Stimulated activated CD4-positive, alpha-beta T cell treated with anti-CD3 and anti-CD28 coated beads, TNF-alpha, amount 100 ng/mL, for 4 hours (primary cell): ENCODE results near the gene SMYD3.

Experiments
- DNase-seq, 3 experiments: peaks; one replicate each; pipeline ENCODE4 v3.0.0-alpha.2; 2020; ENCODE audit warnings: low read depth in 3 of 3

The SMYD3 gene

DNA sequence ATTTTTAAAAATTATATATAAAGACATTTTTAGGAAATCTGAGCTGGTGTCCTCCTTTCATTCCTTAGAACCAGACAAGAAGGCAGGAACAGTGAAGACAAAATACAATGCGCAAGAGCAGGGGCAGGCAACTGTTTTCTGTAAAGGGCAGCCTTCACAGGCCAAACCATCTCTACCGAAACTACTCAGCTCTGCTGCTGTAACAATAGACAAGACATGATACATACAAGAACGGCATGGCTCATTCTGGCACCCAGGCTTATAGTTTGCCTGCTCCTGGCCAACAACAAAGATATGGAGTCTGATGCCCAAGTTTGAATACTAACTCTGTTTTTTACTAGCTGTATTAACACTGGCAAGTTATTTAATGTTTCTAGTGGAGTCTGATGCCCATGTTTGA is 232.0 kb downstream of the SMYD3 start:
- no peak for DNase-seq

DNA sequence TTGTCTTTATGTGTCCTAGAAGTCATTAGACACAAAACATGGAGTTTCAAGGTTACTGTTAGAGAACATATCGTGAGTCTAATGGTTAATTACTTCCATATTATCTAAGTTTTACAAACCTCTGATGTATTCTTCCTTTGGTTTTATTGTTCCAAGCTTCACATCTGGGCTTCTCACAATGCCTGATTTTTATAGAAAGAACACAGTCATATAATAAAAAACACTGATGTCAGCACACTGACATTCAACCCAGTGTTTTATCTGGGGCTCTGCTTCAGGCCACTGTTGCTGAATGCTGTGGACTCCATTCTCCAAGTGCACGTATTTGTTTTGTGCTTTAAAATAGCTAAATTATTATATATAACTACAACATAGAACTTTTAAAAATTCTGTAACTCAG is 232.9 kb downstream of the SMYD3 start:
- no peak for DNase-seq

DNA sequence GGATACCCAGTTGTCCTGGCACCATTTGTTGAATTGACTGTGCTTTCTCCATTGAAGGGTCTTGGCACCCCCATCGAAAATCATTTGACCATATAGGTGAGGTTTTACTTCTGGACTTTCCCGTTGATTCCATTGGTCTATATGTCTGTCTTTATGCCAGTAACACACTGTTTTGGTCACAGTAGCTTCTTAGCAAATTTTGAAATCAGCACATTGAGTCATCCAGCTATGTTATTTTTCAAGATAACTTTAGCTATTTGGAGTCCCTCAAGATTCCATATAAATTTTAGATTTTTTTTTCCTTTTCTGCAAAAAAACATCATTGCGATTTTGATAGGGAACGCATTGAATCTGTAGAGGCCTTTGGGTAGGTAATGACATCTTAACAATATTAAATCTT is 235.6 kb downstream of the SMYD3 start:
- no peak for DNase-seq

DNA sequence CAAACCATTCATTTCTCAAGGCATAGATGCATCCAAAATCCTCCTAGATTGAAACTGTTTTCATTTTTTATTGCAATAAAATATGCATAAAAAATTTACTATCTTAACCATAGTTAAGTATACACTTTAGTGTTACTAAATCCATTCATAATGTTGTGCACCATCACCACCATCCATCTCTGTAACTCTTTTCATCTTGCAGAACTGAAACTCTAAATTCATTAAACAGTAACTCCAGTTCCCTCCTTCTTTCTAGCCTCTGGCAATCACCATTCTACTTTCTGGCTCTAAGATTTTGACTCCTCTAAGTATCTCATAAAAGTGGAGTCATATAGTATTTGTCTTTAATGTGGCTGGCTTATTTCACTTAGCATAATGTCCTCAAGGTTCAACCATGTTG is 236.8 kb downstream of the SMYD3 start:
- DNase-seq = no peak

DNA sequence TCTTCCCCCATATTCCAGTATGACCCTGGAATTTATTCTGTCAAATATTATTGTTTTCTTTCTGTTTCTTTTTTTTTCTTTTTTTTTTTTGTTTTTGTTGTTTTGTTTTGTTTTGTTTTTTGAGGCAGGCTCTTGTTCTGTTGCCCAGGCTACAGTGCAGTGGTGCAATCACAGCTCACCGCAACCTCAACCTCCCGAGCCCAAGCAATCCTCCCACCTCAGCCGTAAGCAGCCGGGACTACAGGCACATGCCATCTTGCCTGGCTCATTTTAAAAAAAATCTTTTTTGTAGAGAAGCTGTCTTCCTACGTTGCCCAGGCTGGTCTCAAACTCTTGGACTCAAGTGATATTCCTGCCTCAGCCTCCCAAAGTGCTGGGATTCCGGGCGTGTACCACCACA is 237.6 kb downstream of the SMYD3 start:
- DNase-seq = no peak

DNA sequence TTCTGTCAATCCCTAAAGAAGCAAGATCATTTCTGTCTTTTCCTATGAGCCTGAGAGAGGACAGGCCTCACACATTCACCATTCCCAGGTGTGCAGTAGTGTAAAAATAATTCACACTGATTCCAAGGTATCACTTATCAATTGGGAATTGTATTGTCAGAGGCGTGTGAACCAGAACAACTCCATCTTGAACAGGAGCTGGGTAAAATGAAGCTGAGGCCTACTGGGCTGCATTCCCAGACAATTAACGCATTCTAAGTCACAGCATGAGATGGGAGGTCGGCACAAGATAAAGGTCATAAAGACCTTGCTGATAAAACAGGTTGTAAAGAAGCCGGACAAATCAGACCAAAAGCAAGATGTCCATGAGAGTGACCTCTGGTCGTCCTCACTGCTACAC is 239.2 kb downstream of the SMYD3 start:
- DNase-seq = no peak

DNA sequence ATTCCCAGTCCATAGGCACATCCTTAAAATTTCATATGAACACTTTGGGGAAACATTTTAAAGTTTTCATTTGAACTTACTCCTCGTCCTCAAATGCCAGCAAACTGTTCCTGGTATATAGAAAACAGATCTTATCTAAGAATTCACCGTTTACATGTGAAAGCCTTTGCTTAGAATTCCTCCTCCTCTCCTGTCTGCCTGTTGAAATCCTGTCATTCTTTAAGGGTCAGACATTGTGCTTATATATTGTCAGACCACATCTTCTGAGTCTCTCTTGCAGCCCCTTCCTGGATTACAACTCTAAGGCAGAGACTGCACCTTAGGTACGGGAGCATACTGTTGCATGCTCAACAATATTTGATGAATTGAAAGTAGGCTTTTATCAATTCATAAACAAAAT is 239.7 kb downstream of the SMYD3 start:
- DNase-seq = no peak

DNA sequence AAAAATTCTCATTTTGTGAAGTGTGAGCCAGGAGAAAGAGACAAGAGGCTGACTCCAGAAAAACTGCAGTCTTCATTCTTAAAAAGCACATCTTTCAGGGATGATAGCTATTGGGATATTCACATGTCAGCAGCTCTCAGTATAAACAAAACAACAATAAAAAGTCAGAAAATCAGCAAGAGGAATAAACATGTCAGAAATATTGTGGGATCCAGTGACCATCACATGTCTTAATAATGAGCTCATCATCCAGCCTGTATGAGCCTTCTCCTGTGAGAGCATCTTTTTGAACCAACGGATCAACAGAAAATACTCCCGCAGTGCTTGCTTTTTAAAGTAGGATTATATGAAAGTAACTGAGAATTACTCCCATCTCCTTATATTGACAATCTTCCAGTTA is 241.6 kb downstream of the SMYD3 start:
- no peak for DNase-seq

DNA sequence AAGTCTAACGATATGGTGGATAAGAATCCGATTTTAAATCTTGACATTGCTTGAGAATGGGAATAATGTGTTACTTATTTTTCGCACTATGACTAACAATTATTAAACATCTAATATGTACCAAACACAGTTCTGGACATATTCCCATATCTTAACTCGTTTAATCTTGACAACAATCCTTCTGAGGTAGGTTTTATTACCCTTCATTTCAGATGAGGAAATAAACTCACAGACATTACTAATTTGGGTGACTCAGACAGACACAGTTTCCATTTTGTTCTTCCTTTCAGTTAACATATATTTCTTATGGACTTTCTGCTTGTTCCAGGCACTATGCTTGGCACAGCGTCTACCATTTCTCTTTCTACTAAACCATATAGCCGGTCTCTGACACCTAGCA is 244.8 kb downstream of the SMYD3 start:
- no peak for DNase-seq

DNA sequence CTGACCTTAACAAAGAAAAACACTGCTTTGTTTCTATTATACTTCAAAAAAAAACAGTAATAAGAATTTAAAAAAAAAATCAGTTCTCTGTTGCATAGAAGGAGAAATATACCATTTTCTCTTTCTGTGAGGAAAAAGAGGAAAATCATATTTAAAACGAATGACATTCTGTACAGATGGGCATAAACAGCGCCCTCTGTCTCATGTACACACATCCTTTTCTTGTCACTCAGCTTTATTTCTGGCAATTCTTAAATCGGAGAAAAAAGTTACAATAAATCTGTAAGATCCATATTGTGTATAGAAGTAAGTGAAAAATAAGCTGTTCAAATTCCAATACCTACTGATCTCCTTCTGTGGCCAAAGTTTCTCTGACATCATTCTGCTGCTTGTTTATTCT is 245.4 kb downstream of the SMYD3 start:
- no peak for DNase-seq

DNA sequence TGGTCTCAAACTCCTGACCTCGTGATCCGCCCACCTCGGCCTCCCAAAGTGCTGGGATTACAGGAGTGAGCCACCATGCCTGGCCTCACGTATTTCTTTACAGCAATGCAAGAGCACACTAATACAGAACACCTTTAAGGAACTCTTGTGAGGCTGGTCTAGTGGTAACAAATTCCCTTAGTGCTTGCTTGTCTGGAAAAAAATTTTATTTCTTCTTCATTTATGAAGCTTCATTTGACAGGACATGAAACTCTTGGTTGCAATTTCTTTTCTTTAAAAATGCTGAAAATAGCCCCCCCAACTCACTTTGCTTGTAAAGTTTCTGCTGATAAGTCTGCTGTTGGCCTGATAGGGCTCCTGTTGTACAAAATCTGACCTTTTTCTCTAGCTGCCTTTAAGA is 248.8 kb downstream of the SMYD3 start:
- DNase-seq = no peak

DNA sequence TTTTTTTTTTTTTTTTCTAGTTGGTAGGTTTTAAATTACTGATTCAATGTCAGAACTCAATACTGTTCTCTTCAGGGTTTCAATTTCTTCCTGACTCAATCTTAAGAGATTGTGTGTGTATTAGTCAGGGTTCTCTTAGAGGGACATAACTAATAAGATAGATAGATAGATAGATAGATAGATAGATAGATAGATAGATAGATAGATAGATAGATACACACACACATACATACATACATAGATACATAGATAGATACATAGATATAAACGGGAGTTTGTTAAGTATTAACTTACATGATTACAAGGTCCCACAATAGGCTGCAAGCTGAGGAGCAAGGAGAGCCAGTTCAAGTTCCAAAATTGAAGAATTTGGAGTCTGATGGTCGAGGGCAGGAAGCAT is 251.3 kb downstream of the SMYD3 start:
- DNase-seq = no peak

DNA sequence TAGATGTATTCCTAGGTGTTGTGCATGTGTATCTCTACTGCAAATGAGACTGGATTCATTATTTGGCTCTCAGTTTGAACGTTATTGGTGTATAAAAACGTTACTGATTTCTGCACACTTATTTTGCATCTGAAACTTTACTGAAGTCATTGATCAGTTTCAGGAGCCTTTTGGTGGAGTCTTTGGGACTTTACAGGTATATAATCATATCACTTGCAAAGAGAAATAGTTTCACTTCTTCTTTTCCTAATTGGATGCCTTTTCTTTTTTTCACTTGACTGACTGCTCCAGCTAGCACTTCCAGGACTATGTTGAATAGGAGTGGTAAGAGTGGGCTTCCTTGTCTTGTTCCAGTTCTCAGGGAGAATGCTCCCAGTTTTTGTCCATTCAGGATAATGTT is 252.2 kb downstream of the SMYD3 start:
- DNase-seq = no peak

DNA sequence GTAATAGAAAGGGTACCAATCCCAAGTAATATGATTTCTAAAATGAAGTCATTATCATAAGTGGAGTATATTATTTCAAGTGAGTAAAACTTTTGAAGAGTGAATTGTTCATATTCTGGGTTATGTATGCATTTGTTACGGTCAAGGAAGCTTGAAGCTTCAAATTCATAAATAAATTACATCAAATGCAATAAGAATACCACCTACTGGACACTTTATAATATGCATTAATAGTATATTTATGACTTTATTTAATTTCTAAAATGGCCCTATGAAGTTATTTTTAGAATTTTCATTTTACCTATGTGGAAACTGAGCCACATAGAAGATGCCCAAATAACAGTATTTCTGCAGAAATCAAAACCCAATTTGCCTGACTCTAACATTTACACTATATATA is 260.6 kb downstream of the SMYD3 start:
- no peak for DNase-seq

DNA sequence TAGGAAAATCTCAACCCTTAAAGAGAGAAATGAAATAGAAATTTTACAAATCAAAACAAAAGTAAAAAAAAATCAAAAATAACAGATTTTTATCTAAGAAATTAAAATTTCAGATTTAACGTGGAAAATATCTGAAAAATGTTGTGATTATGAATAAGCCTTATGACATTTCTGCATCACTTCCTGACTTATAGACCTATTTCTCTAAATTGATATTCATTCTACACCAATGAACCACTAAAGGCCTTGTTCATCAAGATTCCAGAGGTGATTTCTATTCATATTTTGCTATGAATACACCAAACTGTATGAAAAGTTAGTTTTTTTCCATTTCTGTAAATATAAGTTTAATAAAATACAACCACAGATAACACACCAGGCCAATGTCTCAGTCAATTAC is 261.5 kb downstream of the SMYD3 start:
- DNase-seq = no peak

DNA sequence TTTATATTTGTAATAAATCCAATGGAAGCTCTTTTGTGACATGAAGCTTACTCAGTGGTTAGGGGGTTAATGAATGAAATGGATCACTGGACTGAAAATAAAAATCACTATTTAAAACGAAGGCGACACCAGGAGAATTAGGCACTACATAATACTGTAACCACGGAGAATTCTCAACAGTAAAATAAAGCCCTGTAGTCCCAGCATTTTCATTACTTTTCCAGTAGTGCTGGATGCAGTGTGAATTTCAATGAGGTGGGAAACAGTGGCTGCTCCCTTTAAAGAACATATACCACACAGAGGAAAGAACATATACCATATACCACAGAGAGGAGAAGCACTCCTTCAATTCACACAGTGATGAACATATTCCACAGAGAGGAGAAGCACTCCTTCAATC is 275.0 kb downstream of the SMYD3 start:
- no peak for DNase-seq

DNA sequence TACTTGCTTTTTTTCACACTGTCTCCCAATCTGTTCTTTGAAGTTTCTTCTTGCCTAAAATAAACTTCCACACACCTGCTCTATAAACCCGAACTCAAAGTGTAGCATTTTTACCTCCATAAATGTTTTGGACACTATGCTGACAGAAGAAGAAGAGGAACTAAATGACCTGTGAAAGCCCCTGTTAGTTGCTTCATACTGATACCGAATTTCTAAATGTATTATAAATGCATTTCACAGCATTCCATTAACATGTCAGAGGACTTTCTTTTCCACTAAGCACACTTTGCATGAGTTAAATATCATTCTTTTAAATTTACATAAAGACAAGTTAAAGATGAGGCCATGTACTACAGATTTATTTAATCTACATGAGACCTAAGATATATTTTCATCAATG is 281.0 kb downstream of the SMYD3 start:
- no peak for DNase-seq

DNA sequence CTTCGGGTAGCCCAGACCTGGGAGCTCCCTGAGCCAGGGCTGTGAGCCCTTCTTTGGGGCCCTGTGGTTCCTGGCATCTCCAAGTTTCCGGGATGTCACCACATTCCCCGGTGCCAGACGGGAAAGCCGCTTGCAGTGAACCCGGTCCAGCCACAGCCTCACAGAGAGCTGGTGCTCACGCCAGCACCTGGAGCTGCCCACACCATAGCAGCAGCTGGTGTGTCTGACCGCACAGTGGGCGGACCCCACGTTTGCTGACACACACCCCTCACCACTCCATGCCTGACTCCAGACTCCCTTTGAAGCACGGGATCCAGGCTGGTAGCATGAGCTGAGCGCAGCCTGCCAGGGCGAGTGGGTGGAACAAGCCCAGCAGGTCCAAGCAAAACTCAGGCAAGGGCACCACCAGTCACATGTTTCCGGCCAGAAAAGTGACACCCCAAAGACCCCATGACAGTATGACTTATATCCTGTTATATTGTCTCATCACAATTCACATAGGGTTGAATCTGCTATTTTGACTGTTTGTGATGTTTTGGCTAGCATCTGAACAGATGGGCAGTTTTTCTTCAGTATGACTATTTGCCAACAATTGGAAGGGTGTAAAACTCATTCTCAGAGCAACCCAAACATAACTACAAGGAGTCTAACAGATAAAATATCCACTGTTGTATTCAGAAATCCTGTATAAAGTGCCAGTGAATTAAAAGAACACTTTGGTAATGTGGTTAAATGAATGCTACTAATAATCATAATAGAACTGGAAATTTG is 285.4 kb downstream of the SMYD3 start:
- no peak for DNase-seq

DNA sequence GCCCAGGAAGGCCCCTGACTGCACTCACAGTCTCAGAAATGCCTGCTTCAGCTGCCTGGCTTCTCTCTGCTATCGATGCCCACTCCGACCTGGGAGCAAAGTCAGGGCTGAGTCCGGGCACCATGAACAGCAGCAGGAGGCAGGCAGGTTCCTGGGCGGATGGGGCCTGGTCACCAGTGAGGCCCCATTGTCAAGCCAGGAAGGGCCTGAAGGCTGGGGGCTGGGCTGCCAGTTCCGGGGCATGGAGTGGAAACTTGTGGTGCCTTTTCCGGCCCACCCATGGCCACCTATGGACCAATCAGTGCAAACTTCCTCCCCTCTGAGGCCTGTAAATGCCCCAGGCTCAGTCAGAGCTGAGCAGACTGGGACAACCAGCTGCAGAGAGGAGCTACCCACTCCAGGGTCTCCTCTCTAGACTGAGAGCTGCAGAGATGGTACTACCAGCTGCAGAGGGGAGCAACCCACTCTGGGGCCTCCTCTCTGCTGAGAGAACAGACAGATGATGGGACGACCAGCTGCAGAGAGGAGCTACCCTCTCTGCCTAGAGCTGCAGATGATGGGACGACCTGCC is 286.5 kb downstream of the SMYD3 start:
- no peak for DNase-seq

DNA sequence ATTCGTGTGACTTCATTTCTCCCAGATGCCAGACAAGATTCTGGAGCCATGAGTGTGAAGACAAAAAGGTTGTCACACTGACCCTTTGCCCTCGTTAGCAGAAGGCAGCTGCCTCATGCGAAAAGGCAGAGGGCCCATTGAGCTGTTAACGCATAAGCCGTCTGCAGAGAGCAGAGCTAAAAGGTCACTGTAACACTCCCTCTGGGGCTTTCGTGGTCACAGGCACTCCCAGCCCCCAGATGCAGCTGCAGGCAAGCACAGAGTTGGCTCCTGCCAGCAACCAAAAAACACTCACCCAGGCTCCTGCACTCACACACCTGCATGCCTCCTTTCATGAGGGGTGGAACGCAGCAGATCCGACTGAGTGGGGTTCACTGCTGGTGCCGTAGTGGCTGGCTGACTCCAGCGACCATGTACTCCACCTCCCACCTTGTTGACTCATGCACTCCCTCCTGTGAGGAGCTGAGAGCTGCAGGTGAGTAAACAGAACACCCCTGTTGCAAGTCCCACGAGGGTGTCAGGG is 287.5 kb downstream of the SMYD3 start:
- DNase-seq = no peak

DNA sequence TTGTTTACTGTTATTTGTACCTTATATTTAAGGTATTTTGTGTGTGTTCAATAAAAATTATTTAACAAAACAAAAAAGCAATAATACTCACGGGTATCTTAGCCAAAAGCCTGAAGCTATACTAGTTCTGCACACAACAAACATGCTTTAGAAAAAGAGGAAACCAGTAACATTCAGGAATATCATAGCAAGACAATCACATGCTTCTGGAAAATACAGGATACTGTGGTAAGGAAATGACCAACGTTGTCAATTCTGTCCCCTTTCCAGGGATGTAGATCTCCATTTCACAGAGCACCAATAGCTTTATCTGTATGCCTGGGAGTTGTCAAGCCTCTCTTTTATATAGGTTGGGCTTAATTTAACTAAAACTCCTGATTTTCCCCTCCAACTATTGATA is 288.4 kb downstream of the SMYD3 start:
- DNase-seq = no peak

DNA sequence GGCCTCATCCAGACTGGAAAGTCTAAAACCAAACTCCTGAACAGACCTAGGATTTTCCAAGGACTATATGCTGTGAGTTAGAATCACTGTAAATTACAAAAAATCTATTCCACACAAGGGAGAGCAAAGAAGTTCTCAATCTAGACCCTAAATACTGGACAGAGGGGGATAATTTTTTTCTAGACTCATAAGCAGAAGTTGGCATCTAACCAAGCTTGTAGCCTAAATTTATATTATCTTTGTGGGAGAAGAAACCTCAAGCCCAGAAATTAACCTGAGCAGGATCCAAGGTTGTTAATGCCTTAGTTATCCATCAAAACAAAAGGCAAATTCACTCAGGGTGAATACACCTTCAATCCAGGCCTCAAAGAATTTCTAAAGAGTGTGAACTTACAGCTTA is 290.2 kb downstream of the SMYD3 start:
- no peak for DNase-seq

DNA sequence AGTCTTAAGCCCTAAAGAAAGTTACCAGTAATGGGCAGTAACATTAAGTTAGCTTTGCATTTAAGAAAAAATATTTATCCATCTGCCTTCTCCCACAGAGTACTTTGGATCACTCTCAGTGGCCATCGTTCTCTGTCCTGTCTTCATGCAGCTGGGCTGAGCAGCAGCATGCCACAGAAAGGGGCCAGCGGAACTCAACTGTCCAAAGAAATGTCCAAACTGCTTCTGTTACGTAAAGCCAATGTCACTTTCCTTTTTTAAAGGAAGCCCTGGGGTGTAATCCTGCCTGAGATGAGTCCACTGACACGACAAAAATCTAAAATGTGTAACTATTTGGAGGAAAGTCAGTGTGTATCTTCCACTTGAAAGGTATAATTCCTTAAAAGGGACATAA is 291.6 kb downstream of the SMYD3 start:
- no peak for DNase-seq
